Left hindlimb (tissue), 1 donor: ENCODE results near the gene SRRM5.
"Not testable (repeated sequence)": the region's sequence is repeated elsewhere in the genome, so short reads cannot be mapped to it uniquely, and the experiment has no call there.

Source experiments
- DNase-seq: peaks from one replicate; pipeline ENCODE4 v3.0.0-alpha.2; 2018

The SRRM5 gene

GRCh38 chr19:43611788-43612187 is at the start of gene SRRM5:
SRRM5 (plus strand) TSS chr19:43612088; CDS start chr19:43612122, 34 bp downstream.
- no peak for DNase-seq

DNA sequence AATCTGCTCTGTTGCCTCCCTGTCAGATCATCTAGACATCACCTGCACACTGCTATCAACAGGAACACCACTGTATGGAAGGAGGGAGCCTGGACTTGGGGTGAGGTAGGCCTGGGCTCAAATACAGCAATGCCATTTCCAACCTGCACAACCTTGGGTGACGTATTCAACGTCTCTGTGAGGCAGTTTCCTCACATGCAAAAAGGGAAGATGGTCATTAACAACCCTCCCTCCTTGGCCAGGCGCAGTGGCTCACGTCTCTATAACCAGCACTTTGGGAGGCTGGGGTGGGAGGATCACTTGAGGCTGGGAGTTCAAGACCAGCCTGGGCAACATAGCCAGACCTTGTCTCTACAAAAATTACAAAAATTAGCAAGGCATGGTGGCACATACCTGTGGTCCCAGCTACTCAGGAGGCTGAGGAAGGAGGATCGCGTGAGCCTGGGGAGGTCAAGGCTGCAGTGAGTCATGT is 49.6 kb upstream of the SRRM5 start:
- DNase-seq: no peak

- peak; percentile 52 for DNase-seq
These were observed 49.1 kb upstream of the SRRM5 start for GRCh38 chr19:43562698-43563241.

GRCh38 chr19:43563816-43564457 is 48.0 kb upstream of the SRRM5 start:
- no peak for DNase-seq

DNA sequence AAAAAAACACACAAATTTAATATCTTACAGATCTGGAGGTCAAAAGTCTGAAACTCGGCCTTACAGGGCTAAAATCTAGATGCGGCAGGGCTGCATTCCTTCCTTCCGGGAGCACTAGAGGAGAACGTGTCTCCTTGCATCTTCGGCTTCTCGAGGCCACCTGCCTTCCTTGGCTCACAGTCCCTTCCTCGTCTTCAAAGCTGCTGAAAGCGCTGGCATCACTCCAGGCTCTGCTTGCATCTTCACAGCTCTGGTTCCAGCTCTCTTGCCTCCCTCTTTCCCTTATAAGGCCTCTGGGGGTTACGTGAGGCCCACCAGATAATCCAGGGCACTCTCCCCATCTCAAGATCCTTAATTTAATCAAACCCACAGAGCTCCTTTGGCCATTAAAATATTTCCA is 47.1 kb upstream of the SRRM5 start:
- no peak for DNase-seq

DNA sequence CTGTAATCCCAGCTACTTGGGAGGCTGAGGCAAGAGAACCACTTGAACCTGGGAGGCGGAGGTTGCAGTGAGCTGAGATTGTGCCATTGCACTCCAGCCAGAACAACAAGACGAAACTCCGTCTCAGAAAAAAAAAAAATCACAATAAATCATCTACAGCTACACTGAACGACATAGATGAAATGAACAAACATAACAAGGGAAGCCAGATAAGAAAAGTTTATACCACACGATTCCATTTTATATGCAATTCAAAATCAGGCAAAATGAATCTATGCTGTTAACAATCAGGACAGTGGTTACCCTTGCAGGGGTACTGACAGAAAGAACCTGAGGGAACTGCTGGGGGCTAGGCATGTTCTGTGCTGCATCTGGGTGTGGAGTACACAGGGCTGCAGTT is 42.2 kb upstream of the SRRM5 start:
- no peak for DNase-seq

DNA sequence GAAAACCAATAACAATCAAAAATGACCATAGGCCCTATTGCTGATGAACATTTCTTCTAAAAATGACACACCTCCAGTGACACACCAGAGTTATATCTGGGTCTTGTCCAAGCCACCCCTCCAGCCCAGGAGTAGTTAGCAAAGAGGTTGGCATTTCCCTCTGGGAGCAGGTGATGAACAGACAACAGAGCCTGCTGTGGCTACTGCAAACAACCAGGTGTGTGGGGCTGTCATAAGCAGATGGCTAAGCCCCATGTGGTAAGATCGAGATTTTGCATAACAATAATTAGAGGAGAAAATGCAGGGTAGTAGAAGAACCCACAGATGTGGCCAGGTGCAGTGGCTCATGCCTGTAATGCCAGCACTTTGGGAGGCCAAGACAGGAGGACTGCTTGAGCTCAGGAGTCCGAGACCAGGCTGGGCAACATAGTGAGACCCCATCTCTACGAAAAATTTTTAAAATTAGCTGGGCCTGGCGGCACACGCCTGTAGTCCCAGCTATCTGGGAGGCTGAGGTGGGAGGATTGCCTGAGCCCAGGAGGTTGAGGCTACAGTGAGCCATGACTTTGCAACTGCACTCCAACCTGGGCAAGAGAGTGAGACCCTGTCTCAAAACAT is 41.6 kb upstream of the SRRM5 start:
- no peak for DNase-seq

- DNase-seq: no peak
These were observed 39.7 kb upstream of the SRRM5 start for GRCh38 chr19:43572171-43572588.

DNA sequence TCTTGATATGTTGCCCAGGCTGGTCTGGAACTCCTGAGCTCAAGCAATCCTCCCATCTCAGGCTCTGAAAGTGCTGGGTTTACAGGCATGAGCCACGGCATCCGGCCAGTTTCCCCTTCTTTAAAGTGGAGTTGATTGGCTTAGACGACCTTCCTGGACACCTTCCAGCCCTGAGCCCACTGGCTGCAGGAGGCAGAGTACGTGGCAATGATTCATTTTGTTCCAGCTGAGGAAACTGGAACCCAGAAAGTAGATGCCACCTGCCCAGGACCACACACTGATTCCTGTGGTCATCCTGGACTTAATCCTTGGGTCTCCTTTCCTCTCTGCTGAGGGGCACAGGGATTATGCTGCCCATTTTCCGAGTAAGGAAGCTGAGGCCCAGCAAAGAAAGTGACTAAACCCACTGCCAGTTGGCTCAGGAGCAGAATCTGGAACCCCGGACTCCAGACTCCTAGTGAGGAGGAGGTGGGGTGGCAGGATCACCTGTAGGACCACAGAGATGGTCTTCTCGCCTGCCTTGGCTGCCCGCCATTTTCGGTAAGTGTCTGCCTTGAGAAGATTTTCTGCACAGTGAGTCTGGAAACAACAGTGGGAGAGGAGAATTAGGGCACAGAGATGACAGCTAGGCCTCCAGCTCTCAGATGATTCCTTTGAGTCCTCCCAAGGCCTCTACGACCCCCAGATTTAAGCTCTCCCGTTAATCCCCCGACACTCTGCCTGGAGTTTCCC is 37.3 kb upstream of the SRRM5 start:
- DNase-seq: no peak

GRCh38 chr19:43575156-43575950 is 36.5 kb upstream of the SRRM5 start, which contains the start of the genes PINLYP and XRCC1:
PINLYP (plus strand) TSS chr19:43575801; CDS start chr19:43577192, 1,391 bp downstream.
XRCC1 (minus strand) TSS chr19:43575527; CDS start chr19:43575458, 69 bp downstream.
- DNase-seq: peak; percentile 99

DNA sequence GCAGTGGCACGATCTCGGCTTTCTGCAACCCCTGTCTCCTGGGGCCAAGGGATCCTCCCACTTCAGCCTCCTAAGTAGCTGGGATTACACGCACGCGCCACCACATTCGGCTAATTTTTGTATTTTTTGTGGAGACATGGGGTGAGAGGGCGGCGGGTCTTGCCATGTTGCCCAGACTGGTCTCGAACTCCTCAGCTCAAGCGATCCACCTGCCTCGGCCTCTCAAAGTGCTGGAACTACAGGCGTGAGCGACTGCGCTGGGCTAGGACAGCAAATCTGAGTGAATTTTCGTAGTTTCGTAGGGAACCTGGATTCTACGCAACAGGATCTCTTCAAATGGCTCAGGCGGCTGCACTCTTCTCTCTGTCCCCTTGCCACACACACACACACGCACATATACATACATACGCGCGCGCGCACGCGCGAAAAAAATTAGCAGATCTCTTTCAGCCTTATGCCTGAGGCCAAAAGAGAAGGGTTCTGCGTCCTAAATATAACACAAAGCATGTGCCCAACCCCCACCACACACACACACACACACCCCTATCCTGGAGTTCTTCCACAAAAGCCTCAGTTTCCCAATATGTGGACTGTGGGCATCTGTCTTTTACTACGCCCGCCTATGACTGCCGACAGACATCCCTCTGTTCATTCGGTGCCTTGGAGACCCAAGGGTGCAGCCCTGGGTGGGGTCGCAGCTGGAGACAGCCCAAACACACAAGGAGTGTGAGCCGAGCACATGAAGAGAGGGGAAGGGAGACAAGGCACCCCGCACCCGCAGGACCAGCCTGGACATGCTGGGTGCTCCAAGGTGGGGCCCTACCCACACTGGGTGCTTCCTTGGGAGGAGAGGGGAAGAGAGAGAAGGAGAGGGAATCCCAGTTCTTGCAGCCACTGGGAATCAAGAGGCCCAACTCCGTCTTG is 35.7 kb upstream of the SRRM5 start:
- peak; percentile 48 for DNase-seq

DNA sequence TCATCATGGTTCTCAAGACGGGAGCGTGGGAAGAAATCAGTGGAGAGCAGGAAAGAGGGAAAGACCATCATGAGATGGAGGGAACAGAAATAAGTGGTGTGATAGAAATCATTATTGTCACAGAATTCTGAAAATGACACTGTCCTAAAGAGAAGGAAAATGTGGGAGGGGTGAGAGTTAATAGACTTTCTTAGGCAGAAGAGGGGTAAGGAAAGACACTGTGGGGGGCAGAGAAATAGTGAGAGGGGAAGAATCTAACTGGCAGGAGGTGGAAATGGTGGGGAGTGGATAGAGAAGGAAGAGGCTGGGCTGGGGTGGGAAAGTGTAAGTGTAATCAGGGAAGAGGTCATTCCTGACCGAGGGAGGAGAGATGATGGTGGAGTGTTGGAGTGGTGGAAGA is 33.1 kb upstream of the SRRM5 start:
- no peak for DNase-seq

DNA sequence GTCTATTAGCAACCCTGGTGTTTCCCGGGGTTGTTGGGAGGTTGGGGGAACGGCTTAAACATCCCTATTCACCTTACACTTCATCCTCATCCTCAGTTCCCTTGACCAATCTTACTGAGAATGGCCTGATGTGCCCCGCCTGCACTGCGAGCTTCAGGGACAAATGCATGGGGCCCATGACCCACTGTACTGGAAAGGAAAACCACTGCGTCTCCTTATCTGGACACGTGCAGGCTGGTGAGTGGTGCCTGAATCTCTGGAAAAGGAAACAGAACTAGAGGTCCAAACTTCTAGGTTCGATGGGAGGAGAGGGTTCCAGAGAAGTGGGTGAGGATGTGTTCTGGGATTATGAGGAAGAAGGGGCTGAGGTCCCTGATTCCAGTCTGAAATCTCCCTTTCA is 30.4 kb upstream of the SRRM5 start:
- no peak for DNase-seq

DNA sequence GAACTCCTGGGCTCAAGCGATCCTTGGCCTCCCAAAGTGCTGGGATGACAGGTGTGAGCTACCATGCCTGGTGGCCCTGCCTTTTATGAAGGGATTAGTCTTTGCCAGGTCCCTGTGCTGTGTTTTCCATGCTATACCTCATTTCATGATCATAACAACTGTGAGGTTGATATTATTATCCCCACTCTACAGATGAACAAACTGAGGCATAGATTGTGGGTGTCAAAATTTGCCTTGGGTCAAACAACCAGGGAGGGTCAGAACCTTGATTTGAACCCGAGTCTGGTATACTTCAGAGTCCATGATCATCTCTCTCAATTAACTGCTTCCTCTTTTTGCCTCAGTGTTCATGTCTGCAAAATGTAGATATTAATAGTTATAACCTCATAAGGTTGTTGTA is 29.4 kb upstream of the SRRM5 start:
- DNase-seq: no peak

GRCh38 chr19:43584484-43584883 is 27.4 kb upstream of the SRRM5 start:
- DNase-seq: no peak

- no peak for DNase-seq
These were observed 25.5 kb upstream of the SRRM5 start for GRCh38 chr19:43586346-43586745.

GRCh38 chr19:43587029-43587428 is 24.9 kb upstream of the SRRM5 start:
- not testable (repeated sequence) for DNase-seq

- no peak for DNase-seq
These were observed 22.6 kb upstream of the SRRM5 start for GRCh38 chr19:43589277-43589676.

GRCh38 chr19:43589678-43590077 is 22.2 kb upstream of the SRRM5 start:
- DNase-seq: no peak

DNA sequence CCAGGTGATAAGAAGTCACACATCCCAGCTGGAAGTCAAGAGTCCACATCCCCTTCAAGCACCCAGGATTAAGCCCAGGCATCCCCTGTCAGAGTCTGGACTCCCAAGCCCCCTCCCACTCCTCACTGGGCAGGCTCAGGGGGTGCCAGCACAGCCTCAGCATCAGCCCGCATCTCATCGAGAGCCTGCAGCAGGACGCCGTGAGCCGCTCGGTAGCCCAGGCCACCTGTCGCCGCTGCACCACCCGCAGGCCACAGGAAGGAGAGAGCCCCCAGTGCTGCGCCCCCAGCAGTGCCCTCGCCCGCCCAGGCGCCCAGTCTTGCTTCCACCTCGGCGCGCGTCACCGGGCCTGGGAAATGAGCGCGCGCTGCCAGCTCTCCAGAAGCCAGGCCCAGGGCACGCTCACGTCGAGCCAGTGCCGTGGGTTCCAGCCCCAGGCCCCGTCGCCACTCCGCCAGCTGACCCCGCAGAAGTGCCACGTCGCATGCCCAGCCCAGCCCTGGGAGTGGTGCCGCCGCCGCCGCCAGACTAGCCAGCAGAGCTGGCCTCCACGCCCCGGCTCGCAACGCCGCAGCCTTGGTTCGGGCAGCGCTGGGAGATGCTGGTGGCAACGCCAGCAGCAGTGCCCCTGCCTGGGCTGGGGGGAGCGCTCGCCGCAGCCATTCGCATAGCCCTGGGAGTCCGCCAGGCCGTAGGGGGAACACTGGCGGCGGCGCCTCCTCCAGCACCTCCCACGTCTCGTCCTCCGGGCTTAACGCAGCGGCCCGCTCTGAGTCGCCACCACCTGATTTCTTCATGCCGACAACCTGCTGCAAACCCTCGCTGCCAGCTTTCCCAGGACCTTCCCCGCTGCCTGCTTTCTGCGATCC is 19.8 kb upstream of the SRRM5 start:
- DNase-seq: no peak
